WTC11 (cell line): ENCODE results near the gene HJV. TPM values are rescaled to one million over a fixed set of nuclear protein-coding genes. Genes with fewer than 3 reads are reported as not detected.

Experiments used
- ATAC-seq: fragments of 200-7000 bp; cut with Tn5 transposase; 2 replicates; pipeline ENCODE4 v1.10.0; 2021; ENCODE audit warnings: mild to moderate bottlenecking, moderate library complexity
- CTCF ChIA-PET: fragments of 300-600 bp; sonication (Branson Sonifier 250); formaldehyde crosslinking; loops from one replicate; lab custom pipeline; 2021; ENCODE audit warnings: antibody characterized with exemption; lab: Charles Lee
- POLR2A ChIA-PET: fragments of 350-600 bp; sonication (Branson Sonifier 250); formaldehyde crosslinking; loops from one replicate; lab custom pipeline; 2021; ENCODE audit warnings: antibody characterized with exemption; lab: Charles Lee
- DNase-seq: peaks from one replicate; pipeline ENCODE4 v3.0.0; 2021; ENCODE audit warnings: low spot score
- H3K27ac Mint-ChIP-seq: 2 replicates; pipeline ENCODE4 v1.8.0; 2021; ENCODE audit warnings: mixed read lengths
- H3K27me3 Mint-ChIP-seq: 2 replicates; pipeline ENCODE4 v1.8.0; 2021; ENCODE audit warnings: low read depth, mild to moderate bottlenecking, moderate library complexity, mixed read lengths
- H3K36me3 Mint-ChIP-seq: 2 replicates; pipeline ENCODE4 v1.8.0; 2021; ENCODE audit warnings: mixed read lengths
- H3K4me1 Mint-ChIP-seq: 2 replicates; pipeline ENCODE4 v1.8.0; 2022; ENCODE audit warnings: mixed read lengths
- H3K4me3 Mint-ChIP-seq: 2 replicates; pipeline ENCODE4 v1.8.0; 2021; ENCODE audit warnings: mild to moderate bottlenecking, moderate library complexity, mixed read lengths
- H3K9me3 Mint-ChIP-seq: 2 replicates; pipeline ENCODE4 v1.8.0; 2021; ENCODE audit warnings: mixed read lengths
- CBFB ChIP-seq: sonication (generic); formaldehyde crosslinking; IDR thresholded peaks from 2 replicates; pipeline ENCODE4 v1.8.1; 2022; ENCODE audit warnings: mild to moderate bottlenecking, low read depth, missing genetic modification reagents
- FOXJ3 ChIP-seq: sonication (generic); formaldehyde crosslinking; IDR thresholded peaks from 2 replicates; pipeline ENCODE4 v1.9.0; 2021; ENCODE audit warnings: missing genetic modification reagents, mild to moderate bottlenecking, borderline replicate concordance
- FOXK1 ChIP-seq: sonication (generic); formaldehyde crosslinking; IDR thresholded peaks from 2 replicates; pipeline ENCODE4 v1.8.0; 2022; ENCODE audit warnings: mild to moderate bottlenecking, moderate library complexity, missing genetic modification reagents
- GRHL2 ChIP-seq: fragments of 250-450 bp; sonication (Bioruptor Pico); IDR thresholded peaks from 2 replicates; pipeline ENCODE4 v1.8.0; 2022; ENCODE audit warnings: mild to moderate bottlenecking, moderate library complexity; ENCODE audit not compliant: insufficient replicate concordance, severe bottlenecking
- GTF2I ChIP-seq: fragments of 250-450 bp; sonication (Bioruptor Pico); conservative IDR thresholded peaks from 2 replicates; pipeline ENCODE4 v1.4.0; 2021; ENCODE audit warnings: mild to moderate bottlenecking
- total RNA-seq: library from RNA; stranded (reverse); gene quantifications from 3 replicates; pipeline ENCODE4 v1.2.3, GENCODE V29; 2021
- TF ChIP-seq, protein P1 (sequence below): sonication (generic); formaldehyde crosslinking; IDR thresholded peaks from 2 replicates; pipeline ENCODE4 v1.8.1; 2022; ENCODE audit warnings: low read depth, mild to moderate bottlenecking, moderate library complexity, missing genetic modification reagents, borderline replicate concordance
- TF ChIP-seq, protein P2 (sequence below): sonication (generic); formaldehyde crosslinking; IDR thresholded peaks from 2 replicates; pipeline ENCODE4 v1.8.0; 2022; ENCODE audit warnings: mild to moderate bottlenecking, missing genetic modification reagents
- TF ChIP-seq, protein P3 (sequence below): sonication (generic); formaldehyde crosslinking; IDR thresholded peaks from 2 replicates; pipeline ENCODE4 v1.8.1; 2023; ENCODE audit warnings: mild to moderate bottlenecking, missing genetic modification reagents, moderate library complexity
- TF ChIP-seq, protein P4 (sequence below): fragments of 250-450 bp; sonication (Bioruptor Pico); conservative IDR thresholded peaks from 2 replicates; pipeline ENCODE4 v1.9.0; 2021; ENCODE audit warnings: mild to moderate bottlenecking
- TF ChIP-seq, protein P5 (sequence below): fragments of 250-450 bp; sonication (Bioruptor Pico); IDR thresholded peaks from 2 replicates; pipeline ENCODE4 v1.9.0; 2021; ENCODE audit warnings: mild to moderate bottlenecking, borderline replicate concordance

HJV gene
- total RNA-seq, 1 experiment from 2014 or later, result 0.31 TPM

DNA sequence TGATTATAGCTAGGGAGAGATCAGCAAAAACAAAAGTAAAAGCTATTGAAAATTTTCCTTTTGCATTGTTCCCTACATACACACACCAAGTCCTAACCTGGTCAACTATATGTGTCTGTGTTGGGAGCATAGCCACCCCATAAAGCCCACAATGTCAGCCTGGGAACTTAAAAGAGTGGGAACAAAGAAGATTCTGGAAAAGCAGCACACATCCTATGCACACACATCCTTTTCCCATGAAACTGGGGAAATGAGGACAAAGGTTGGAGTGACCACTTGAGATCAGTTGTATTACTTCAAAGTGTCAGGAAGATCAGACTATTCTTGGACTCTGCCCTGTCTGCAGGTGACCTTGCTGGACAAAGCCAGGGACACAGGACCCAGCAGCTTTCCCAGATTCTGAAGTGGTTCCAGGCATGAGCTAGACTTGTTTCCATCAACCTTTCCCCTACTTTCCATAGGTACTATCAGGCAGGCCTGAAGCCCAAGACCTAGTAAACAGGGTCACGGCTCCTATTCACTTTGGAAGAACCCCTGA lies 41.0 kb downstream of the HJV start:
- Mint-ChIP-seq H3K4me1 (peaks cover 29% of the 10 kb centered on the region), H3K27me3 (no peaks in the 10 kb centered on the region; the same call in none of the 2 replicates), H3K4me3 (no peak overlapping the region), H3K36me3 (no peaks in the 10 kb centered on the region), H3K9me3 (no peaks in the 10 kb centered on the region), H3K27ac (no peak overlapping the region)
- TF ChIP-seq, protein P1, sequence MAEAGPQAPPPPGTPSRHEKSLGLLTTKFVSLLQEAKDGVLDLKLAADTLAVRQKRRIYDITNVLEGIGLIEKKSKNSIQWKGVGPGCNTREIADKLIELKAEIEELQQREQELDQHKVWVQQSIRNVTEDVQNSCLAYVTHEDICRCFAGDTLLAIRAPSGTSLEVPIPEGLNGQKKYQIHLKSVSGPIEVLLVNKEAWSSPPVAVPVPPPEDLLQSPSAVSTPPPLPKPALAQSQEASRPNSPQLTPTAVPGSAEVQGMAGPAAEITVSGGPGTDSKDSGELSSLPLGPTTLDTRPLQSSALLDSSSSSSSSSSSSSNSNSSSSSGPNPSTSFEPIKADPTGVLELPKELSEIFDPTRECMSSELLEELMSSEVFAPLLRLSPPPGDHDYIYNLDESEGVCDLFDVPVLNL (CRISPR knock-in tag), result no peak
- TF ChIP-seq, protein P2, sequence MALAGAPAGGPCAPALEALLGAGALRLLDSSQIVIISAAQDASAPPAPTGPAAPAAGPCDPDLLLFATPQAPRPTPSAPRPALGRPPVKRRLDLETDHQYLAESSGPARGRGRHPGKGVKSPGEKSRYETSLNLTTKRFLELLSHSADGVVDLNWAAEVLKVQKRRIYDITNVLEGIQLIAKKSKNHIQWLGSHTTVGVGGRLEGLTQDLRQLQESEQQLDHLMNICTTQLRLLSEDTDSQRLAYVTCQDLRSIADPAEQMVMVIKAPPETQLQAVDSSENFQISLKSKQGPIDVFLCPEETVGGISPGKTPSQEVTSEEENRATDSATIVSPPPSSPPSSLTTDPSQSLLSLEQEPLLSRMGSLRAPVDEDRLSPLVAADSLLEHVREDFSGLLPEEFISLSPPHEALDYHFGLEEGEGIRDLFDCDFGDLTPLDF (CRISPR knock-in tag), result no peak
- no peak for TF ChIP-seq GTF2I (CRISPR knock-in tag)
- POLR2A ChIA-PET, result interaction anchor here (1.0 to 2.7 kb wide), 4 partner anchors 13 to 71 kb away, joined by 3 to 17 read pairs (median 5); partner anchors contain the start of genes ANKRD34A and POLR3GL
- CTCF ChIA-PET, result interaction anchor here (1.4 to 5.4 kb wide), 8 partner anchors 10 to 135 kb away, joined by 3 to 54 read pairs (median 19); partner anchors contain the start of genes ANKRD34A, NUDT17 and POLR3GL
- DNase-seq (no peak), ATAC-seq (no peak)

DNA sequence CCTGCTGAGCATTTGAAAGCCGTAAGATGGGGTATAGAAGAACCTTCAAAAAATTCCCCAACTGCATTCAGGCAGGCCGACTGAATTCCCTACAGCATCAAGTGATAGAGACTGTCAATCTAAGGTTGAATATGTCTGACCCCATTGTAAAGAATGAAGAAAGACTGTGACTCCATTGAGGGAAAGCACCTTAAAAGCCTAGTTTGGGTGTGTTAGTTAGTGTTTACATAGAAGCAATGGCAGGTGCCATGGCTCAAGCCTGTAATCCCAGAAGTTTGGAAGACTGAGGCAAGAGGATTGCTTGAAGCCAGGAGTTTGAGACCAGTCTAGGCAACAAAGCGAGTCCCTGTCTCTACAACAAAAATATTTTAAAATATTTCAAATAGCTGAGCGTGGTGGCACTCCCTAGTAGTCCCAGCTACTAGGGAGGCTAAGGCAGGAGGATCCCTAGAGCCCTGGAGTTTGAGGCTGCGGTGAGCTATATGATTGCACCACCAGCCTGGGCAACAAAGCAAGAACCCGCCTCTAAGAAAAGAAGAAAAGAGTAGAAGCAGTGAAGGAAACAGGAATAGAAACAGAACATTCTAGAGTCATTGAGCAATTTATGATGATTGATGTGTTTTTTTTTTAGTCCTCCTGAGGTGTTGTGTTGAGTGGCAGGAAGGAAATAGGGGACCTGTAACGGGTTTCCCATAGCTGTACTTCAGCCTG lies 41.6 kb downstream of the HJV start:
- H3K36me3 Mint-ChIP-seq, result no peaks in the 10 kb centered on the region
- H3K4me1 Mint-ChIP-seq, result peaks cover 23% of the 10 kb centered on the region
- TF ChIP-seq CBFB (no peak), GRHL2 (CRISPR knock-in tag) (no peak), FOXJ3 (CRISPR knock-in tag) (no peak), FOXK1 (CRISPR knock-in tag) (no peak)
- TF ChIP-seq, protein P3, sequence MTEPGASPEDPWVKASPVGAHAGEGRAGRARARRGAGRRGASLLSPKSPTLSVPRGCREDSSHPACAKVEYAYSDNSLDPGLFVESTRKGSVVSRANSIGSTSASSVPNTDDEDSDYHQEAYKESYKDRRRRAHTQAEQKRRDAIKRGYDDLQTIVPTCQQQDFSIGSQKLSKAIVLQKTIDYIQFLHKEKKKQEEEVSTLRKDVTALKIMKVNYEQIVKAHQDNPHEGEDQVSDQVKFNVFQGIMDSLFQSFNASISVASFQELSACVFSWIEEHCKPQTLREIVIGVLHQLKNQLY, result no peak
- TF ChIP-seq, protein P4, sequence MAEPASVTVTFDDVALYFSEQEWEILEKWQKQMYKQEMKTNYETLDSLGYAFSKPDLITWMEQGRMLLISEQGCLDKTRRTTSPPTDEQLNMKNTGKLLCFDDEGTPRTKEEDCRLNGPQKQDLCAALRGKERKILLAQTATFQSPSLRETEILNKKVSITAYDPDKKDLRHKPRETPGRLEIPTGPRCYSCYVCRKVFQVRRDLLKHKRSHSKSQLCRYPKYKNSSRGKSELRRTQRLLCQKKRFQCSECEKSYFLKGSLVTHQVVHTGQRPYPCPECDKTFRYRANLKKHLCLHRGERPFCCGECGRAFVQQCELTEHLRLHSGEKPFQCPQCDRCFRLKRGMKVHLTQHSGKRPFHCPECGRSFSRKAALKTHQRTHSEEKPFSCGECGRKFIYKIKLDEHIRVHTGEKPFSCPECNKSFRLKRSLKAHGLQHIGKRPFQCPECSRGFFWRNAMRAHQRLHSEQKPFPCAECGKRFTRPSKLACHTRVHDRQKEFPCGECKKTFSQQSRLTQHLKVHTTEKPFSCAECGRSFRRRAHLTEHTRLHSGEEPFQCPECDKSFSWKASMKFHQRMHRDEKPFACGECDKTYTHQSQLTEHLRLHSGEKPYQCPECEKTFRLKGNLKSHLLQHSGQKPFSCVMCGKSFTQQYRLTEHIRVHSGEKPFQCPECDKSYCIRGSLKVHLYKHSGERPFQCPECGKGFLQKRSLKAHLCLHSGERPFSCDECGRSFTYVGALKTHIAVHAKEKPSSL, result no peak
- TF ChIP-seq, protein P5, sequence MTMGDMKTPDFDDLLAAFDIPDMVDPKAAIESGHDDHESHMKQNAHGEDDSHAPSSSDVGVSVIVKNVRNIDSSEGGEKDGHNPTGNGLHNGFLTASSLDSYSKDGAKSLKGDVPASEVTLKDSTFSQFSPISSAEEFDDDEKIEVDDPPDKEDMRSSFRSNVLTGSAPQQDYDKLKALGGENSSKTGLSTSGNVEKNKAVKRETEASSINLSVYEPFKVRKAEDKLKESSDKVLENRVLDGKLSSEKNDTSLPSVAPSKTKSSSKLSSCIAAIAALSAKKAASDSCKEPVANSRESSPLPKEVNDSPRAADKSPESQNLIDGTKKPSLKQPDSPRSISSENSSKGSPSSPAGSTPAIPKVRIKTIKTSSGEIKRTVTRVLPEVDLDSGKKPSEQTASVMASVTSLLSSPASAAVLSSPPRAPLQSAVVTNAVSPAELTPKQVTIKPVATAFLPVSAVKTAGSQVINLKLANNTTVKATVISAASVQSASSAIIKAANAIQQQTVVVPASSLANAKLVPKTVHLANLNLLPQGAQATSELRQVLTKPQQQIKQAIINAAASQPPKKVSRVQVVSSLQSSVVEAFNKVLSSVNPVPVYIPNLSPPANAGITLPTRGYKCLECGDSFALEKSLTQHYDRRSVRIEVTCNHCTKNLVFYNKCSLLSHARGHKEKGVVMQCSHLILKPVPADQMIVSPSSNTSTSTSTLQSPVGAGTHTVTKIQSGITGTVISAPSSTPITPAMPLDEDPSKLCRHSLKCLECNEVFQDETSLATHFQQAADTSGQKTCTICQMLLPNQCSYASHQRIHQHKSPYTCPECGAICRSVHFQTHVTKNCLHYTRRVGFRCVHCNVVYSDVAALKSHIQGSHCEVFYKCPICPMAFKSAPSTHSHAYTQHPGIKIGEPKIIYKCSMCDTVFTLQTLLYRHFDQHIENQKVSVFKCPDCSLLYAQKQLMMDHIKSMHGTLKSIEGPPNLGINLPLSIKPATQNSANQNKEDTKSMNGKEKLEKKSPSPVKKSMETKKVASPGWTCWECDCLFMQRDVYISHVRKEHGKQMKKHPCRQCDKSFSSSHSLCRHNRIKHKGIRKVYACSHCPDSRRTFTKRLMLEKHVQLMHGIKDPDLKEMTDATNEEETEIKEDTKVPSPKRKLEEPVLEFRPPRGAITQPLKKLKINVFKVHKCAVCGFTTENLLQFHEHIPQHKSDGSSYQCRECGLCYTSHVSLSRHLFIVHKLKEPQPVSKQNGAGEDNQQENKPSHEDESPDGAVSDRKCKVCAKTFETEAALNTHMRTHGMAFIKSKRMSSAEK (CRISPR knock-in tag), result no peak
- ATAC-seq (no peak), DNase-seq (no peak)
- ChIA-PET POLR2A (interaction anchor here (0.6 to 2.7 kb wide), 14 partner anchors 11 to 121 kb away, joined by 3 to 17 read pairs (median 5); partner anchors contain the start of genes ANKRD34A, PIAS3, POLR3GL and RBM8A), CTCF (interaction anchor here (0.6 to 5.4 kb wide), 29 partner anchors 8 to 134 kb away, joined by 3 to 54 read pairs (median 7); partner anchors contain the start of genes ANKRD34A, ANKRD35, HJV and LIX1L)
- H3K27me3 Mint-ChIP-seq, result no peaks in the 10 kb centered on the region; the same call in none of the 2 replicates
- H3K27ac Mint-ChIP-seq, result no peak overlapping the region
- no peaks in the 10 kb centered on the region for H3K9me3 Mint-ChIP-seq
- no peak overlapping the region for H3K4me3 Mint-ChIP-seq
